Activated CD4-positive, alpha-beta T cell treated with anti-CD3 and anti-CD28 coated beads for 24 hours (primary cell): ENCODE results near the gene LEO1.

Experiments used
- DNase-seq, 2 donors: peaks; one replicate each; pipeline ENCODE4 v3.0.0-alpha.2; 2020; ENCODE audit warnings: low read depth in 2 of 2

LEO1 gene

DNA sequence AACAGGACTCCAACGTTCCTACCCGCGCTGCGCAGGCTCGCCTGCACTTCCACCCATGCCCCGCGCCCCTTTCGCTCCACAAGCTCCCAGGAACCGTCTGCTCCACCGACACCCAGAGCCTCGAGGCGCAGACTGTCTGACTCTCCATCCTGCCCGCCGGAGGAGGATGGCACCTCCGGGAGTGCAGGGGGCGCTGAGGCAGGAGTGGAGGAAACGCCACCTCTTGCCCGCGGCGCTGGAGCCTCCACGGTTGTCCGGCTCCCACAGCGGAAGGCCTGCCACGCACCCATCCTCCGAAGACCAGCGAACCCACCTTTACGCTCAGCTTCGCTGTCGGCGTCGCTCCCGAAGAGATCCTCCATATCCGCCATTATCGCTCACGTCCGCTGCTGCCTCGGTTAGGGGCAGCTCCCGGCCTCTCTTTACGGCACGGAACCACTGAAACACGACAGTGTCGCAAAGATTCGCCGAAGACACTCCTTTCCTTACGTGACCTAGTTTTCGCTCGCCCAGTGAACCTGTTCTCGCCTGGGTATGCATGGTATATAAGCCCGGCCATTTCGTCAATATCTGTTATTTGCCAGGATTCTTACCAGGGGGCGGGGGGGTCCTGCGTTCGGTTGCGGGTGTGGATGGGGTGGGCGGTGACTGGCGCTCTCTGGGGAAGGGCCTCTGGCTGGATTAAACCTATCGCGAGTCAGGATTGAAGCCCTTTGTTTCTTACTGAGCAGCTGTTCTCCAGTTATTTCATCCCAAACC lies at the start of gene LEO1:
Gene LEO1 (minus strand): TSS at position 404 of the 759 bp plus-strand sequence. CDS start 33 bp downstream, at position 371.
- peak; percentile 72 to 84 for DNase-seq

DNA sequence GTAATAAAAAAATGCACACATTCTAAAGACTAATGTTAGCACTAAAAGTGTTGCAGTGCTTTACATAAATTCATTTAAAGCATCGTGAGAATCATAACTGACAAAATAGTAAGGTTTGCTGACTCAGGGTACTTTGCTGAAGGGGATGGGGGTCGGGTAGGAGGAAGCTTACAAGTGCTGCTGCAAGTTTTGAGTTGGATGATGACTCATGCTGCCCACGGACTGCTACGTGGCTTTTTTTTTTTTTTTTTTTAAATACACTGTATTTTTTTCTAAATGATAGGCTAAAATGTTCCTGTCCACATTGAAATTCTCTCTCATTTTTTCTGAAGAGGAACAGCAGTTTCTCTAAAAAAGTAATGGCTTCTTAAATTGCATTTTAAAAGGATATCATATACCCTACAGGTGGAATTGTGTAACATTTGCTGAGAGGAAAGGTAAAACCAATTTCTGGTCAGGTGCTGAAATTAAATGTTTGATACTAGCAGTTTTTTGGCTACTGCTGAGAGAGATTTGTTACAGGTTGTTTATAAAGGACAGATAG lies 49.6 kb upstream of the LEO1 start:
- peak; percentile 35 to 58 for DNase-seq

DNA sequence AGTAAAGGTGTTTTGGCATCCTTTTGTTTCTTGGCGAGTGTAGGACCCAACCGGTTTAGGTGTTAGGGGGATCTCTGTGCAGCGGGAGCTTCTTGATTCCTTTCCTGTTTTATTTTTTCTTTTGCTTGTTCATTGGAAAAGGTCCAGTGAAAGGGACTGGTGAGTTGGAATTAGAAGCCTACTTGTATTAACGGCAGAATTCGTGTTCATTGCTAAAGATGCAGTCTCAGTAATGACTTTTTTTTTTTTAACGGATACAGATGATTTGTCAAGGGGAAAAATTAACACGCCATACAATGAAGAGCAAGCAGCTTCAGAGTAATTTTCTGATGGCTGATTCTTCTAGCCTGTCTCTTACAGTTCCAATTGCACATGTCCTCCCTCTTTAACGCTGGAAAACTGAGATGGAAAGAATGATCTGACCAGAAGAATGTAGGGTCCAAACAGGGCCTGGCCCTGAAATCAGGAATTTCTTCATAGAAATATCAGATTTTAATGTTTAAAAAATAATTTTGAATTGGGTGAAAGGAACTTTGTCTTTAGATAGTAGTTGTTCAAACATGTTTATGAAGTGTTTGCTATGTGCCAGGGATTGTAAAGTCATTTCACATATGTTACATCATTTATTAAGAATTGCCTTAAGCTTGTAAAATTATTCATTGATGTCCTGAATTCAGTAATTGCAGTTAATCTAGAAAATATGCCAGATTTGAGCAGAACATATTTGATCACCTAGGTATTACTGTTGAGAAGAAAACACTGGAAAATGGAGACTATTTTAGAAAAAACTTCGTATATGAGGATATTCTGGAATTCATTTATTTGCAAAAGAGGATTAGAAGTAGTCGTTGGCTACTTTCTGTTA lies 48.9 kb upstream of the LEO1 start:
- DNase-seq, result no peak

DNA sequence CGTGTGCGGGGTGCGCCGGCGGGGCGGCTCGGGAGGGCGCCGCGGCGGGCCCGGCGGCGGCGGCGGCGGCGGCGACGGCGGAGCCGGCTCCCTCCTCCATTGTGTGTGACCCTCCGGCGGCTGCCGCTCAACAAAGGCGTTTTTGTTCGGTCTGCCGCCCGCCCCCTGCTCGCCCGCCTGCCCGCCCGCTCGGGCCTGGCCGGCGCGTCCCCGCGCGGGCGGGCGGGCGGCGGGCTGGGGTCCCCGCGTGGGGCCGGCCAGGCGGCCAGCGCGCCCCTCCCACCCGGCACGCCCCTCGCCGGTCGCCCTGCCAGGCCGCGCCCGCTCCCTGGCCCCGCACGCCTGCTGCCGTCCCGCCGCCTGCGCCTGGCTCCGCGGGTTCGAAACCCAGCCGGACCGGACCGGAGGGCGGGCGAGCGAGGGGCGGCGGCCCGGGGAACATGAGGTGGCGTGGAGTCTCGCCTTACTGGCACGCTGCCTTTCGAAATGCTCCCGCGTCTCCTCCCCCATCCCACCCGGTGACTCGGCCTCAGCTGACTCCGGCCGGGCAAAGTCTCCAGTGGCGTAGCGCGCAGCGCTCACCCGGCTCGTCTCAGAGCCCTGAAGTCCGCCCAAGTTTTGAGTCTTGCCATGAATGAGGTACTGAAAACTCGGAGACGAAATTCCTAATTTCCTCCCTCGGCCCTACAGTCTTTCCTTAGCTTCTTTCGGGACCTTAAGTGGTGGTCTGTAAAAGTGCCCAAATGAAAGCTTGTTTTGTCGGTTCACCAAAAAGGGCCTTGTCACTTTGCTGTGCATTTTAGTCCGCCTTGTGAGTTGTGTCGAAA lies 48.0 kb upstream of the LEO1 start:
- DNase-seq, result peak; percentile 44 to 46

DNA sequence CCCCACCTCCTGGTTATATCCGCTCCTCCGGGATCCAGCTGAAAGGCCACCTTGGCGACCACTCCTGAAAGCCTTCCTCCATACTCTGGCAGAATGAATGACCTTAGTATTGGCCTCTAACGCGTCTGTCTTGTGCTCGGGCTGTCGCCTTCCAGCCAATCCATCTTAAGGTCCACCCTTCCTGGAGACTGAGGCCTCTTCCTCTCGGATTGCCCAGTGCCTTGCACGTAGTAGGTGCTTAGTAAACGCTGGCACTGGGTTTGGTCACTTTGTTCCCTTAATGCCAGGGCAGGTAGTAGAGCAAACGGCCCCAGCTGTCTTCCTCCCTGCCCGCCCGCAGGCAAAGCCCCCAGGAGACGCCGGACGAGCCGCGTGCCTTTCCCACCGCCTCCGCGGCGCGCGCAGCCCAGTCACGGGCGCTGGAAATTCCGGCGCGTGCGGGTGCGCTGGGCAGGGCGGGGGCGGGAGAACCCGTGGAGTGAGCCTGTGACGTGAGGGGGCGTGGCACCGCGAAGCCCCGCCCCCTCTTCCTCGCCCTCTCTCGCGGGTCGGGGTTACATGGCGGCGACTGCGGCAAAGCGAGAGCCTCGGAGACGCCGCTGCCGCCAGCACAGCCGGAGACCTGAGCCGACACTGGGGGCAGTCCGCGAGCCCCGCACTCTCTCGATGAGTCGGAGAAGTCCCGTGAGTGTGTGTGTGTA lies 47.3 kb upstream of the LEO1 start, which contains the start of gene MAPK6:
Gene MAPK6 (plus strand): TSS at position 527 of the 701 bp plus-strand sequence. CDS start 27,242 bp downstream, outside the sequence.
- peak; percentile 92 for DNase-seq

DNA sequence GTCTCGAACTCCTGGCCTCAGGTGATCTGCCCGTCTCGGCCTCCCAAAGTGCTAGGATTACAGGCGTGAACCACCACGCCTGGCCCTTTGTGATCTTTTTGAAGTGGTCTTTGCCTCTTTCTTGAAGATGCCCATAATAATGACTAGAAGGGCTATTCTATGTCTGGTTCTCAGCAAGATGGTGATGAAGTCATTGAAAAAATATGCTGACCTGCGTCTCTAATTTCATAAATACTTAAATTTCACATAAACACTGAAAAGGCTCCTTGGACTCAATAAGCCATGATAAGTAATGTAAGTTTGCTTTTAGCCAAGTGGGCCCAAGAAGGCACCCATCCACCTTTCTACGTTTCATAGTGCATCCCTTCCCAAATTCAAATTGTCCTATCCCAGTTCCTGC lies 46.7 kb upstream of the LEO1 start:
- DNase-seq, result no peak

DNA sequence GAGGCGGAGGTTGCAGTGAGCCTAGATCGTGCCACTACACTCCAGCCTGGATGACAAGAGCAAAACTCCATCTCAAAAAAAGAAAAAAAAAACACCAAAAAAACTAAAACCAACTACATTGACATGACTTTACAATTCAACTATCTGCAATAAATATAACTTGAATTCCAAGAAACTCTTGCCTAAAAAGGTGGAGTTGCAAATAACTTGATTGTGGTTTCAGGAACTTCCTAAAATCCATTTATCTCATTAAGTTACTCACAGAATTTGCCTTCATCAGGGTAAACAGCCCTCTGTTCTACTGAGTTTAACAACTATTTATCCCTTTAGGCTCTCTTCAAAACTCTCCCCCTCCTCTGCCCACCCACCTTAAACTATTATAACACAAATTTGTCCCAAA lies 44.7 kb upstream of the LEO1 start:
- no peak for DNase-seq

DNA sequence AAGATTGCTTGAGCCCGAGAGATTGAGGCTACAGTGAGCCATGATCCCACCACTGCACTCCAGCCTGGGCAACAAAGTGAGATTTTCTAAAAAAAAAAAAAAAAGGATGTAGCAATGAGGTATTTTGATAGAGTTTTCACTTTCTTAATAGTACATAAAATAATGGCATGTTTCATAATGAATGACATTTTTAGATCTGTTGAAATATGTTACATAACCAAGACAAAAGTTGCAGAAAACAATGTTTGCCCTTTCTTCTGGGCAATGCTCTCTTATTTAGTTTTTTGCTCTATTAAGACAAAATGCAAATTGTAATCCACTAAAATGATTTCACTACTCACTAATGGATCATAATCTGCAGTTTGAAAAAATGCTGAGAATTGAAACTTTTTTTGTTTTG lies 43.0 kb upstream of the LEO1 start:
- no peak for DNase-seq

DNA sequence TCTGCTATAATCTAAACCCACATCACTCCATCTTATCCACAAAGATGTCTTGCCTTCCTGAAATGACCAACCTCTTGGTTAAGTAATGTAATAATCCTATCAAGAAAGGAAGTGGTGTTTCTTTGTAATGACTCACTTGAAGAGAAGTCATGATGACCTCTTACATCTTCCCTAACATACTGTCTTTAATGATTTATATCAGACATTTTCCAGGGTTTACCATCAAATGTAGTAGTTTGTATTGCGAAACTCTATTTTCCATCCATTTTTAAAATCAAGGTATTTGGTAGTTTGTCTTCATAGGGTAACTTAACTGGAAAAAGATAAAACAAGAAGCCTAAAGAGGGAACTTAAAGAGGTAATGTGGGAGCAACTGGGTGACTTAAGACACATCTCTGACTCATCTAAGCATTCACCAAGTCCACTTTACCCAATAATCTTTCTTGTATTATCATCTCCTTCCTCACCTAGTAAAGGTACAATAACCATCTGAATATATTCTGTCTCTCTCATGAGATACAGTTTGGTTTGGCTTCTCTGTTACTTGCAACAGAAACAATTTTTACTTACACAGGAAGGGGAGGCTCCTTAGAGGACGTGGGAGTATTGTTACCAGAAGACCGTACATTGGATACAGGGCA lies 41.7 kb upstream of the LEO1 start:
- no peak for DNase-seq

DNA sequence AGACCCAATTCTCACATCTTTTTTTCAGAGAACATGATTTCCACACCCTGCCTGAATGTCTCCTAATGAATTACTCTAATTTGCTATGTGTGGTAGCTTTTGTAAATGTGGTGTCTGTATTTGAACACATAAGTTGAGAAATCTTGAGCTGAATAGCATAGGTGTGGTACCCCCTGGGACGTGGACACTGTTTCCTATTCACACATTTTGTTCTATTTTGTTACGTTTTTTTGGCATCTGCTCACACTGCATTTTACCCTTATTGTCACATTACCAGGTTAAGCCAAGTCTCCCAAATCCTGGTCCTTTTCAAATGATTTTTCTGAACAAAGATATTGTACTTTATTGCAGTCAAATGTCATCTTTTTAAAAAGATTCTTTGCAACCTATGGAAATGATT lies 40.6 kb upstream of the LEO1 start:
- no peak for DNase-seq

DNA sequence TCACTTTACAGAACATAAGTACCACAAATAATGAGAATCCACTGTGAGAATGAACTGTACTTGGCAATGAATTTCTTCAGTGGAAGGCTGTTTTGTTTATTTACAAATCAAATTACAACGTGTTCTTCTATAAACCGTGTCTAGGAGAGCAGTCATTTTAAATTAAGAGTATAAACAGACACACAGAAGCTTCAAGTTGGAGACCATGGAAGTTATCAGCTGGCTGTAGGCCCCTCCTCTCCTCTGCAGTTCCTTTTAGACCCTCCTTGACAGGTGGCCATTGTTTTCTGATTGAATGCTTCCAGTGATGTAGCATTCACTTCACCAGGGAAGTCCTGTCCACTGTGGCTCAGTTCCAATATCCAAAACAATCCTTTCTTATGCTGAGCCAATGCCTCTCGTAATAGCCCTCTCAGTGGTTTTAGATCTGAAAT lies 40.1 kb upstream of the LEO1 start:
- DNase-seq, result no peak

DNA sequence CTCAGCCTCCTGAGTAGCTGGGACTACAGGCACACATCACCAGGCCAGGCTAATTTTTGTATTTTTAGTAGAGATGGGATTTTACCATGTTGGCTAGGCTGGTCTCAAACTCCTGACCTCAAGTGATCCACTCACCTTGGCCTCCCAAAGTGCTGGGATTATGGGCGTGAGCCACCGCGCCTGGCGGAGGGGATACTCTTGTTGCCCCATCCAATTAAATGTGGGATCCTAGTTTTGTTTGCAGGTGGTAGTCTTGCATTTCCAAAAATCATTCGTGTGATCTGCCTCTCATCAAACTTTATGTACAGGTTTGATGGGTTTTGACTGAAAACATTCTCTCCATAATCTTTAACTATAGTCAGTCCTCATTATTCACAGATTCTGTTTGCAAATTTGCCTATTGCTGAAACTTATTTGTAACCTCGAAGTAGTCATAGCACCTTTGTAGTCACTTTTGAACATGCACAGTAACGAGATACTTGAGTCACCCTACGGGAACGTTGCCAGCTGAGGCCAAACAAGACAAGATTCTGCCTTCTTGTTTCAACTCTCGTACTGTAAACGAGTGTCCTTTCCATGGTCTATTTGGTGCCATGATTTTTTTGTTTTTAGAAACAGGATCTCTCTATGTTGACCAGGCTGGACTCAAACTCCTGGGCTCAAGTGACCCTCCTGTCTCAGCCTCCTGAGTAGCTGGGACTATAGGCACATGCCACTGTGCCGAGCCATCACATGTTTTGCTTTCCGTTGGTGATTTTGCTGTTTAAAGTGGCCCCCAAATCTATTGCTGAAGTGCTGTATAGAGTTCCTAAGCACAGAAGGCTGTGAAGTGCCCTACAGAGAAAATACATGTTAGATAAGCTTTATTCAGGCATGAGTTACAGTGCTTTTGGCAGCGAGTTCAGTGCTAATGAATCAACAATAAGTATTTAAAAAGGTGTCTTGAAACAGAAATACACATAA lies 39.3 kb upstream of the LEO1 start:
- peak; percentile 44 to 63 for DNase-seq

DNA sequence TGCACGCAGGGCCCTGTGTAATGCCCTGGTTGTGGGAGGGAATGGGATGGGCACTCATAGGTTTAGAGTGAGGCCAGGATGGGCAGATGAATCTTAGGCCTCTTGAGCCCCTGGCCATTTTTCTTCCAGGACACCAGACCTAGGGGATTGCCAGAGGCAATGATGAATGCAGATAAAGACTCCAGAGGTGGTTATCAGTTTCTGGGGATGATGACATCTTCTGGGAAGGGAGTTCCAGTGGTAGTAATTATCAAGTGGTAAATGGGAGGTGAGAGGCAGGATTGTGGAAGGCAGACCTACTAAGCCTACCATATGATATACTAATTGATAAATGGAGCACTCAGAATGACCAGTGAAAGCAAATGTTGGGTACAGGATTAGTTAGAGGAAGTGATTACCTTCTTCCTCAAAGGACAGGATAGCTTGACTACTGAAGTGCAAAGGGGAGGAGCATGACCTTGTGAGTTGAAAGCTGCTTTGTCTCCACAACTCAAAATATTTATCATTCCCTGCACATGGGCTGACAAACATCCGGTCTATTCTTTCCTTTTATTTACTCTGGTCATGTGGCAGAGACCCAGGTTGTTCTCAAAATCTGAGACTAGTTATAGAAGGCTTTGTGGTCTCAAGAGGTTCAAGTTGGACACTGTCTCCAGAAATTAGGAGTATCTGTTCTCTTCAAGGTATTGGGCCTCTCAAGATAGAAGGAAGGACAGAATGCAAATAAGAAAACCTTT lies 37.3 kb upstream of the LEO1 start:
- no peak for DNase-seq

DNA sequence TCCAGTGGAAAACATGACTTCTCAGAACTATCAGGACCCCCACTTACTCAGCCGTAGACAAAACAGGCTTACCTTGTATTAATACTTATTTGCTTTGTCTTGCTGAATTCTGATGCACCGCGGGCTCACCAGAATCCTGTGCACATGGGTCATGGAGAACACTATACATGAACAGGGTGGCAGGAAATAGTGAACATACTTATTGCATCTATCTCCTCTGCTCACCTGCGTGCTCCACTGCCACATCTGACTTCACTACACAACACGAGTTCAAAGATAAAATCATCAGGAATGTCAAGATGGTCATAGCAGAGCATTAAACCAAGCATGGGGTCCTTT lies 36.8 kb upstream of the LEO1 start:
- DNase-seq, result no peak

DNA sequence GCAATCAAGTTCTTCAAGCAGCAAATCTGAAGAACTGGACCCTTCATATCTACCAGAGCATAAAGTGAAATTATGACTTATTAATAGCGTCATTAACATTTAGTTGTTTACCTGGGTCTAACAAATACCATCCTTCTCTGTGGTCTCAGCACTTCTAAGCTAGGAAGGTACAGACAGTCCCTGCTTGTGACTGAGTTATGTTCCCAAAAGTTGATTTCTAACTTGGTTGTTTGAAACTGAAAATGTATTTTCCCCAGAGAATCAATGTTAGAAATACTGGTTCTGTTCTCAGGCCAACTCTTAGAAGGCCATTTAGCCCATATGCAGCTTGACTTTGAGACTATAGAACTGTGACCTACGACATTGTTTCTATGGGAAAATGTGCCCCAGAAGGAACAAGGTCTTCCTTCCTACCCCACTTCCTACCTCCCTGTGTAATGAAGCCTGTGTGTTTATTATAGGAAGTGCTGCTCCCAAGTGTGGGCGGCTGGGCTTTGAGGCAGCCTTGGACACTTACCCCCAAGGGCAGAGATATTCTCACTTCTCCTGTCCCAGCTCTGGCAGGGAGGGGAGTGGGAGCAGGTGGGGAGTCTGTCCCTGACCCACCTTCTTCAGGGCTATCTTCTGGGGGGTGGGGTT lies 35.2 kb upstream of the LEO1 start:
- no peak for DNase-seq

DNA sequence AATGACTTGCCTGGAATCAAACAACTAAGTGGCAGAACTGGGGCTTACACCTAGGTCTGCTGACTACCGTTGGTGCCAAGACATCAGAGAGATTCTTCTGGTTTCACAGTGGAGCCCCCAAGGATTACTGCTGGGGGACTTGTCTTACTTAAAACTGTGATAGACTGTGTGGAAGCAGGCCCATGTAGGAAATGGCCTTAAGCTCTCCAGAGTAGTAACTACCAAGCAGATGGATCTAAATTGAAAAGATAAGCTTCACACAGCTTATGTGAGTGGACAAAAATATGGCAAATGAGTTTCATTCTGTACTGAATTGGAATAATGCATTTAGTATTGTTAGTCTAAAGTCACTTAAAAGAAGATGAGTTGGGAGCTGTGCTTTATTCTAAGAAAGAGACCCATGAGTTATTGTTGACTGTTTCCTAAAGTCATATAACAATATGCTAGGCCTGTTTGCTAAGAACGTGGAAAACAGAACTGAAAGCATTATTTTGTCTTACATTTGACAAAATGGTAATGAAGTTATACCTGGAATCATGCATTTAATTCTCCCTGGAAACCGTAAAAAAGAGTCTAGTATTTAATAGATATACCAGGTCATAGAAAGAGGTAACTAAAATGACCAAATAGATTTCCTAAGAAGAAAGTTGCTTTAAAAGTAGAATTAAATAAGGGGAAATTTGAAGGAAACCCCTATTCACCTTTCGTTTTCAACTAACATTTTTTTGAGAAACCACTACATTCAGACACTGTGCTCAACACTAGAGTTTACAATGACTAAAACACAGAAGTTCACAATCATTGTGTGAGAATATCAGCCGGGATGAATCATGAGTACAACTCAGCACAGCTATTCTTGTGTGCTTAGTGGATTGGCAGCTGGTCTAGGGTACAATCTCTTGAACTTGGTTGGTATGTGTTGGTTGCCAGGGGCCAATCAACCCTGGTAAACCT lies 34.4 kb upstream of the LEO1 start:
- DNase-seq, result no peak

DNA sequence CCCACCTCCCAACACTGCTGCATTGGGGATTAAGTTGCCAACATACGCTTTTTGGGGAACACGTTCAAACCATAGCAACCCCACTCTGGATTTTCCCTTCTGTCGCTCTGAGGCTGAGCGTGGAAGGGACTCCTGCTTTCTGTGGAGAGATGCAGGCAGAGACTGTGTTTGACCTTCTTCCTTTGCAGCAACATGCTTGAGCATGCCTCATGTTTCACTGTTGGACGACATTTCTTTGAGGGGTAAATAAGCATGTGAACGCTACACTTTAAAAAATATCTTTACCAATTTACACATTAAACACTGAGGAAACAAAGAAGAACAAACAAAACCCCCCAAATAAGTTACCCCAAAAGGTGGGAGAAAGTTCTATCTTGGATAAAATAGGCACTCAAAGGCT lies 33.2 kb upstream of the LEO1 start:
- no peak for DNase-seq
